Retinal pigment epithelial cell (primary cell): ENCODE results near the gene CCDC127.

Experiments
- DNase-seq: peaks from one replicate; pipeline ENCODE4 v3.0.0-alpha.2; 2010; ENCODE audit warnings: low read depth
- H3K4me3 ChIP-seq: 2 replicates; pipeline ENCODE4 v1.5.1; 2011; ENCODE audit warnings: mild to moderate bottlenecking, low read length, control low read depth, moderate library complexity
- TF ChIP-seq, protein P1 (sequence below): conservative IDR thresholded peaks from 2 replicates; pipeline ENCODE4 v1.5.1; 2011; ENCODE audit warnings: low read depth, low read length, control low read depth, inconsistent platforms

The CCDC127 gene

DNA sequence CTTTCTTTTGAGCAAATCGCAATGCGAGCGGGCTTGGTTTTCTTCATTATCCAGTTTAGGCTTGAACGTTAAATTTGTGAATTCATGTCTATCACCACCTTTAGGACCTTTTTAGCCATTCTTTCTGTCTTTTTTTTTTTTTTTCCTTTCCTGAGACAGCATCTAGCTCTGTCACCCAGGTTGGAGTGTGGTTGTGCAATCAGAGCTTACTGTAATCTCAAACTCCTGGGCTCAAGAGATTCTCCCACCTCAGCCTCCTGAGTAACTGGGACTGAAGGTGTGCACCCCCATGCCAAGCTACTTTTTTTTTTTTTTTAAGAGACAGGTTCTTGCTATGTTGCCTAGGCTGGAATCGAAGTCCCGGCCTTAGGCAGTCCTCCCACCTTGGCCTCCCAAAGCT, 65.9 kb downstream of the CCDC127 start:
- no peak overlapping the region for H3K4me3 ChIP-seq
- TF ChIP-seq, protein P1, sequence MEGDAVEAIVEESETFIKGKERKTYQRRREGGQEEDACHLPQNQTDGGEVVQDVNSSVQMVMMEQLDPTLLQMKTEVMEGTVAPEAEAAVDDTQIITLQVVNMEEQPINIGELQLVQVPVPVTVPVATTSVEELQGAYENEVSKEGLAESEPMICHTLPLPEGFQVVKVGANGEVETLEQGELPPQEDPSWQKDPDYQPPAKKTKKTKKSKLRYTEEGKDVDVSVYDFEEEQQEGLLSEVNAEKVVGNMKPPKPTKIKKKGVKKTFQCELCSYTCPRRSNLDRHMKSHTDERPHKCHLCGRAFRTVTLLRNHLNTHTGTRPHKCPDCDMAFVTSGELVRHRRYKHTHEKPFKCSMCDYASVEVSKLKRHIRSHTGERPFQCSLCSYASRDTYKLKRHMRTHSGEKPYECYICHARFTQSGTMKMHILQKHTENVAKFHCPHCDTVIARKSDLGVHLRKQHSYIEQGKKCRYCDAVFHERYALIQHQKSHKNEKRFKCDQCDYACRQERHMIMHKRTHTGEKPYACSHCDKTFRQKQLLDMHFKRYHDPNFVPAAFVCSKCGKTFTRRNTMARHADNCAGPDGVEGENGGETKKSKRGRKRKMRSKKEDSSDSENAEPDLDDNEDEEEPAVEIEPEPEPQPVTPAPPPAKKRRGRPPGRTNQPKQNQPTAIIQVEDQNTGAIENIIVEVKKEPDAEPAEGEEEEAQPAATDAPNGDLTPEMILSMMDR = no peak
- DNase-seq = no peak

DNA sequence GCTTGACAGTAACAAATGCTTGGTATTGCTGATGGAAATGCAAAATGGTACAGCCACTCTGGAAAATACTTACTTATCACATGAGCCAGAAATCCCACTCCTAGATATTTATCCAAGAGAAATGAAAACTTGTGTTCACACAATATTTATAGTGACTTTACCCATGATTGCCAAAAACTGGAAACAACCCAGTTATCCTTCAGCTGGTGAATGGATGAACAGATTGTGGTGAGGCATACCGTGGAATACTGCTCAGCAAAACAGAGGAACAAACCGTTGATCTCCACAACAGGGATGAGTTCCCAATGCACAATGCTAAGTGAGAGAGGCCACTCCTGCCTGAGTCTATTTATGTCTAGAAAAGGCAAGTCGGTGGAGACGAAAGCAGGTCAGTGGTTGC, 67.2 kb downstream of the CCDC127 start:
- no peak overlapping the region for H3K4me3 ChIP-seq
- DNase-seq = no peak
- TF ChIP-seq, protein P1 = no peak

DNA sequence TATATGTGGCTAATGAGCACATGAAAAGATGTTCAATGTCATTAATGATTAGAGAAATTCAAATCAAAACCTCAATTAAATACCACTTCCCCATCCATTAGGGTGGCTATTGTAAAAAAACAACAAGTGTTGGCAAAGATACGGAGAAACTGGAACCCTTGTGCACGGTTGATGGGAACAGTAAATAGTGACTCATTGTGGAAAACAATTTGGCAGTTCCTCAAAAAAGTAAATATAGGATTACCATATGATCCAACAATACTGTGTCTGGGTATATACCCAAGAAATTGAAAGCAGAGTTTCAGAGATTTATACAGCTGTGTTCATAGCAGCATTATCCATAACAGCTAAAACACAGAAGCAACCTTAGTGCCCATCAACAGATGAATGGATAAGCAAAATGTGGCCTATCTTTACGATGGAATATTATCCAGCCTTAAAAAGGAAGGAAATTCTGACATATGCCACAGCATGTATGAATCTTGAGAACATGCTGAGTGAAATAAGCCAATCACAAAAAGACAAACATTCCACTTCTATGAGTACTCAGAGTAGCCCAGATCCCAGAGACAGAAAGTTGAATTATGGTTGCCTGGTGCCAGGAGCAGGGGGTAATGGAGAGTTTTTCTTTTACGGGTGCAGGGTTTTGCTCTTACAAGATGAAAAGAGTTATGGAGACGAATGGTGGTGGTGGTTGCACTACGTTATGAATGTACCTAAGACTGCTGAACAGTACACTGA, 68.0 kb downstream of the CCDC127 start:
- no peak overlapping the region for H3K4me3 ChIP-seq
- DNase-seq = no peak
- TF ChIP-seq, protein P1 = no peak

DNA sequence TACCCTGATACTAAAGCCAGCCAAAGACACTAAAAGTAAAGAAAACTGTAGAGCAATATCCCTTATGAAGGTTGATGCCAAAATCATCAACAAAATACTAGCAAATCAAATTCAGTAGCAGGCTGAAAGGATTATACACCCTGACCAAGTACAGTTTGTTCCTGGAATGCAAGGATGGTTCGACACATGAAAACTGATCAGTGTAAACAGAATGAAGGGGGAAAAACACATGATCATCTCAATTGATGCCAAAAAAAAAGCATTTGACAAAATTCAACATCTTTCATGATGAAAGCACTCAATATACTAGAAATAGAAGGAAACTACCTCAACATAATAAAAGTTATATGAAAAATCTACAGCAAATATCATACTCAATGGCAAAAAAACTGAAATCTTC, 70.2 kb downstream of the CCDC127 start:
- TF ChIP-seq, protein P1 = no peak
- no peak for DNase-seq
- H3K4me3 ChIP-seq = no peak overlapping the region
